WTC11 (cell line): ENCODE measurements around the gene KDM4B. TPM values are rescaled to one million over a fixed set of nuclear protein-coding genes. Genes with fewer than 3 reads are reported as not detected.

Experiments
- ATAC-seq: fragments of 200-7000 bp; cut with Tn5 transposase; 2 replicates; pipeline ENCODE4 v1.10.0; 2021; ENCODE audit warnings: mild to moderate bottlenecking, moderate library complexity
- CTCF ChIA-PET: fragments of 300-600 bp; sonication (Branson Sonifier 250); formaldehyde crosslinking; loops from one replicate; lab custom pipeline; 2021; ENCODE audit warnings: antibody characterized with exemption; lab: Charles Lee
- POLR2A ChIA-PET: fragments of 350-600 bp; sonication (Branson Sonifier 250); formaldehyde crosslinking; loops from one replicate; lab custom pipeline; 2021; ENCODE audit warnings: antibody characterized with exemption; lab: Charles Lee
- DNase-seq: peaks from one replicate; pipeline ENCODE4 v3.0.0; 2021; ENCODE audit warnings: low spot score
- H3K27ac Mint-ChIP-seq: 2 replicates; pipeline ENCODE4 v1.8.0; 2021; ENCODE audit warnings: mixed read lengths
- H3K27me3 Mint-ChIP-seq: 2 replicates; pipeline ENCODE4 v1.8.0; 2021; ENCODE audit warnings: low read depth, mild to moderate bottlenecking, moderate library complexity, mixed read lengths
- H3K36me3 Mint-ChIP-seq: 2 replicates; pipeline ENCODE4 v1.8.0; 2021; ENCODE audit warnings: mixed read lengths
- H3K4me1 Mint-ChIP-seq: 2 replicates; pipeline ENCODE4 v1.8.0; 2022; ENCODE audit warnings: mixed read lengths
- H3K4me3 Mint-ChIP-seq: 2 replicates; pipeline ENCODE4 v1.8.0; 2021; ENCODE audit warnings: mild to moderate bottlenecking, moderate library complexity, mixed read lengths
- H3K9me3 Mint-ChIP-seq: 2 replicates; pipeline ENCODE4 v1.8.0; 2021; ENCODE audit warnings: mixed read lengths
- ATF1 ChIP-seq: sonication (generic); formaldehyde crosslinking; IDR thresholded peaks from 2 replicates; pipeline ENCODE4 v1.8.1; 2023; ENCODE audit warnings: mild to moderate bottlenecking, moderate library complexity, missing genetic modification reagents
- CDX4 ChIP-seq: fragments of 250-450 bp; sonication (Bioruptor Pico); IDR thresholded peaks from 2 replicates; pipeline ENCODE4 v1.9.0; 2021; ENCODE audit warnings: moderate library complexity, mild to moderate bottlenecking, inconsistent platforms, borderline replicate concordance
- E2F5 ChIP-seq: sonication (generic); formaldehyde crosslinking; IDR thresholded peaks from 2 replicates; pipeline ENCODE4 v1.8.1; 2022; ENCODE audit warnings: mild to moderate bottlenecking, moderate library complexity, missing genetic modification reagents
- GTF2I ChIP-seq: fragments of 250-450 bp; sonication (Bioruptor Pico); conservative IDR thresholded peaks from 2 replicates; pipeline ENCODE4 v1.4.0; 2021; ENCODE audit warnings: mild to moderate bottlenecking
- IRF2 ChIP-seq: sonication (generic); formaldehyde crosslinking; IDR thresholded peaks from 2 replicates; pipeline ENCODE4 v1.8.0; 2022; ENCODE audit warnings: low read depth, missing genetic modification reagents, borderline replicate concordance
- JAZF1 ChIP-seq: fragments of 250-450 bp; sonication (Bioruptor Pico); IDR thresholded peaks from 2 replicates; pipeline ENCODE4 v1.9.0; 2021; ENCODE audit warnings: moderate library complexity, mild to moderate bottlenecking, inconsistent platforms
- NFYB ChIP-seq: sonication (generic); formaldehyde crosslinking; conservative IDR thresholded peaks from 2 replicates; pipeline ENCODE4 v1.8.0; 2022; ENCODE audit warnings: low read depth, missing genetic modification reagents
- PRRX2 ChIP-seq: fragments of 250-450 bp; sonication (Bioruptor Pico); IDR thresholded peaks from 2 replicates; pipeline ENCODE4 v1.8.0; 2021; ENCODE audit warnings: mild to moderate bottlenecking
- RORB ChIP-seq: fragments of 250-450 bp; sonication (Bioruptor Pico); IDR thresholded peaks from 2 replicates; pipeline ENCODE4 v1.9.0; 2021; ENCODE audit warnings: mild to moderate bottlenecking
- SP1 ChIP-seq: sonication (generic); formaldehyde crosslinking; conservative IDR thresholded peaks from 2 replicates; pipeline ENCODE4 v1.8.1; 2022; ENCODE audit warnings: missing genetic modification reagents
- TP53 ChIP-seq: sonication (generic); formaldehyde crosslinking; IDR thresholded peaks from 2 replicates; pipeline ENCODE4 v1.8.1; 2023; ENCODE audit warnings: mild to moderate bottlenecking, missing genetic modification reagents
- USF2 ChIP-seq: sonication (generic); formaldehyde crosslinking; IDR thresholded peaks from 2 replicates; pipeline ENCODE4 v1.8.1; 2023; ENCODE audit warnings: mild to moderate bottlenecking, missing genetic modification reagents, moderate library complexity
- ZNF138 ChIP-seq: sonication (generic); formaldehyde crosslinking; conservative IDR thresholded peaks from 2 replicates; pipeline ENCODE4 v1.8.1; 2022; ENCODE audit warnings: mild to moderate bottlenecking, moderate library complexity, missing genetic modification reagents
- ZNF396 ChIP-seq: fragments of 250-450 bp; sonication (Bioruptor Pico); IDR thresholded peaks from 2 replicates; pipeline ENCODE4 v1.8.0; 2021; ENCODE audit warnings: mild to moderate bottlenecking, moderate library complexity, borderline replicate concordance
- total RNA-seq: library from RNA; stranded (reverse); gene quantifications from 3 replicates; pipeline ENCODE4 v1.2.3, GENCODE V29; 2021
- TF ChIP-seq, protein P1 (sequence below): sonication (generic); formaldehyde crosslinking; IDR thresholded peaks from 2 replicates; pipeline ENCODE4 v1.8.1; 2023; ENCODE audit warnings: mild to moderate bottlenecking, missing genetic modification reagents, borderline replicate concordance
- TF ChIP-seq, protein P2 (sequence below): sonication (generic); formaldehyde crosslinking; IDR thresholded peaks from 2 replicates; pipeline ENCODE4 v1.8.0; 2023; ENCODE audit warnings: missing genetic modification reagents, mild to moderate bottlenecking, borderline replicate concordance
- TF ChIP-seq, protein P3 (sequence below): sonication (generic); formaldehyde crosslinking; IDR thresholded peaks from 2 replicates; pipeline ENCODE4 v1.8.1; 2022; ENCODE audit warnings: mild to moderate bottlenecking, missing genetic modification reagents, moderate library complexity, borderline replicate concordance
- TF ChIP-seq, protein P4 (sequence below): sonication (generic); formaldehyde crosslinking; IDR thresholded peaks from 2 replicates; pipeline ENCODE4 v1.8.1; 2022; ENCODE audit warnings: low read depth, missing genetic modification reagents, borderline replicate concordance
- TF ChIP-seq, protein P5 (sequence below): sonication (generic); formaldehyde crosslinking; IDR thresholded peaks from 2 replicates; pipeline ENCODE4 v1.8.0; 2022; ENCODE audit warnings: missing genetic modification reagents

The KDM4B gene
- total RNA-seq, 1 experiment from 2014 or later = 43.2 TPM

DNA sequence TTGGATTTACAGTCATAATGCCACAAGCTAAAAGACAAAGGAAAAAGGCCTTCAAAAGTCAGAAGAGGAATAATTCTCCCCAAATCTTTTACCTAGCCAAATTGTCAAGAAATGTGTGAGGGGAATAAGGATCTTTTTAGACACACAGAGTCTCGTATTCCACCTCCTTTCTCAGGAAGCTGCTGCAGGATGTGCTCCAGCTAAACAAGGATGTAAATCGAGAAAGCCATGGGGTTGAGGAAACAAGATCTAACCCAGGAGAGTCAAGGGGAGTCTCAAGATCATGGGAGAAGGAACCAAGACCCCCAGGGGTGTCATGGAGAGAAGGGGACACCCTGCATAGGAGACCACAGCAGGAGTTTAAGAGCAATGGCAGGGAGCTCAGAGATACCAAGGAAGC lies 147.4 kb downstream of the KDM4B start (continued):
- TF ChIP-seq, protein P1, sequence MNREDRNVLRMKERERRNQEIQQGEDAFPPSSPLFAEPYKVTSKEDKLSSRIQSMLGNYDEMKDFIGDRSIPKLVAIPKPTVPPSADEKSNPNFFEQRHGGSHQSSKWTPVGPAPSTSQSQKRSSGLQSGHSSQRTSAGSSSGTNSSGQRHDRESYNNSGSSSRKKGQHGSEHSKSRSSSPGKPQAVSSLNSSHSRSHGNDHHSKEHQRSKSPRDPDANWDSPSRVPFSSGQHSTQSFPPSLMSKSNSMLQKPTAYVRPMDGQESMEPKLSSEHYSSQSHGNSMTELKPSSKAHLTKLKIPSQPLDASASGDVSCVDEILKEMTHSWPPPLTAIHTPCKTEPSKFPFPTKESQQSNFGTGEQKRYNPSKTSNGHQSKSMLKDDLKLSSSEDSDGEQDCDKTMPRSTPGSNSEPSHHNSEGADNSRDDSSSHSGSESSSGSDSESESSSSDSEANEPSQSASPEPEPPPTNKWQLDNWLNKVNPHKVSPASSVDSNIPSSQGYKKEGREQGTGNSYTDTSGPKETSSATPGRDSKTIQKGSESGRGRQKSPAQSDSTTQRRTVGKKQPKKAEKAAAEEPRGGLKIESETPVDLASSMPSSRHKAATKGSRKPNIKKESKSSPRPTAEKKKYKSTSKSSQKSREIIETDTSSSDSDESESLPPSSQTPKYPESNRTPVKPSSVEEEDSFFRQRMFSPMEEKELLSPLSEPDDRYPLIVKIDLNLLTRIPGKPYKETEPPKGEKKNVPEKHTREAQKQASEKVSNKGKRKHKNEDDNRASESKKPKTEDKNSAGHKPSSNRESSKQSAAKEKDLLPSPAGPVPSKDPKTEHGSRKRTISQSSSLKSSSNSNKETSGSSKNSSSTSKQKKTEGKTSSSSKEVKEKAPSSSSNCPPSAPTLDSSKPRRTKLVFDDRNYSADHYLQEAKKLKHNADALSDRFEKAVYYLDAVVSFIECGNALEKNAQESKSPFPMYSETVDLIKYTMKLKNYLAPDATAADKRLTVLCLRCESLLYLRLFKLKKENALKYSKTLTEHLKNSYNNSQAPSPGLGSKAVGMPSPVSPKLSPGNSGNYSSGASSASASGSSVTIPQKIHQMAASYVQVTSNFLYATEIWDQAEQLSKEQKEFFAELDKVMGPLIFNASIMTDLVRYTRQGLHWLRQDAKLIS (CRISPR knock-in tag) = no peak
- TF ChIP-seq ZNF396 (CRISPR knock-in tag) (no peak), ZNF138 (no peak), IRF2 (no peak), SP1 (no peak), ATF1 (CRISPR knock-in tag) (no peak), PRRX2 (CRISPR knock-in tag) (no peak), CDX4 (CRISPR knock-in tag) (no peak)
- TF ChIP-seq, protein P2, sequence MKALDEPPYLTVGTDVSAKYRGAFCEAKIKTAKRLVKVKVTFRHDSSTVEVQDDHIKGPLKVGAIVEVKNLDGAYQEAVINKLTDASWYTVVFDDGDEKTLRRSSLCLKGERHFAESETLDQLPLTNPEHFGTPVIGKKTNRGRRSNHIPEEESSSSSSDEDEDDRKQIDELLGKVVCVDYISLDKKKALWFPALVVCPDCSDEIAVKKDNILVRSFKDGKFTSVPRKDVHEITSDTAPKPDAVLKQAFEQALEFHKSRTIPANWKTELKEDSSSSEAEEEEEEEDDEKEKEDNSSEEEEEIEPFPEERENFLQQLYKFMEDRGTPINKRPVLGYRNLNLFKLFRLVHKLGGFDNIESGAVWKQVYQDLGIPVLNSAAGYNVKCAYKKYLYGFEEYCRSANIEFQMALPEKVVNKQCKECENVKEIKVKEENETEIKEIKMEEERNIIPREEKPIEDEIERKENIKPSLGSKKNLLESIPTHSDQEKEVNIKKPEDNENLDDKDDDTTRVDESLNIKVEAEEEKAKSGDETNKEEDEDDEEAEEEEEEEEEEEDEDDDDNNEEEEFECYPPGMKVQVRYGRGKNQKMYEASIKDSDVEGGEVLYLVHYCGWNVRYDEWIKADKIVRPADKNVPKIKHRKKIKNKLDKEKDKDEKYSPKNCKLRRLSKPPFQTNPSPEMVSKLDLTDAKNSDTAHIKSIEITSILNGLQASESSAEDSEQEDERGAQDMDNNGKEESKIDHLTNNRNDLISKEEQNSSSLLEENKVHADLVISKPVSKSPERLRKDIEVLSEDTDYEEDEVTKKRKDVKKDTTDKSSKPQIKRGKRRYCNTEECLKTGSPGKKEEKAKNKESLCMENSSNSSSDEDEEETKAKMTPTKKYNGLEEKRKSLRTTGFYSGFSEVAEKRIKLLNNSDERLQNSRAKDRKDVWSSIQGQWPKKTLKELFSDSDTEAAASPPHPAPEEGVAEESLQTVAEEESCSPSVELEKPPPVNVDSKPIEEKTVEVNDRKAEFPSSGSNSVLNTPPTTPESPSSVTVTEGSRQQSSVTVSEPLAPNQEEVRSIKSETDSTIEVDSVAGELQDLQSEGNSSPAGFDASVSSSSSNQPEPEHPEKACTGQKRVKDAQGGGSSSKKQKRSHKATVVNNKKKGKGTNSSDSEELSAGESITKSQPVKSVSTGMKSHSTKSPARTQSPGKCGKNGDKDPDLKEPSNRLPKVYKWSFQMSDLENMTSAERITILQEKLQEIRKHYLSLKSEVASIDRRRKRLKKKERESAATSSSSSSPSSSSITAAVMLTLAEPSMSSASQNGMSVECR (CRISPR knock-in tag) = no peak
- TF ChIP-seq, all 79 proteins: peak for 0

DNA sequence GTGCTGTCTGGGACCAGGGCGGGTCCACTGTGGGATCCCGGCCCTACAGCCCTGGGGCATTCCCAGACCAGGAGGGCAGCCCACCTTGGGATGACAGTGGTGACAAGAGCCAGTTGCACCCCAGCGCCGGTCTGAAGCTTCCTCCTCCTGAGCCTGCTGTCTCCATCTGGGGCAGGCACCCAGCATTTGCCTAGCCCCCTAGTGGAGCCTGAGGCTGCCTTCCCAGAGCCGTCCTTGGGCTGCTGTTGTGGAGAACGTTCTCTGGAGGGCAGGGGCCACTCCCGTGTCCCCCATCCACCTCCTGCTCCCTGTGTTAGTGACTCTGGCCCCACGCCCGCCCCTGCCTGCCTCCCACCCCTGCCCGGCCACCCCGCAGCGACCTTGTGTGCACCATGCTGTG lies 148.5 kb downstream of the KDM4B start:
- POLR2A ChIA-PET = no interaction called here
- Mint-ChIP-seq H3K4me1 (peaks cover 37% of the 10 kb centered on the region), H3K9me3 (peaks cover 9% of the 10 kb centered on the region), H3K4me3 (no peak overlapping the region), H3K27me3 (no peaks in the 10 kb centered on the region), H3K36me3 (peaks cover 17% of the 10 kb centered on the region), H3K27ac (no peak overlapping the region)
- ATAC-seq = peak; percentile 14; the same call in 1 of the 2 replicates
- CTCF ChIA-PET = interaction anchor here (1.0 to 5.9 kb wide), 10 partner anchors 9 to 307 kb away, joined by 3 to 36 read pairs (median 10); no protein-coding TSS in a partner anchor
- no peak for DNase-seq
- TF ChIP-seq, protein P3, sequence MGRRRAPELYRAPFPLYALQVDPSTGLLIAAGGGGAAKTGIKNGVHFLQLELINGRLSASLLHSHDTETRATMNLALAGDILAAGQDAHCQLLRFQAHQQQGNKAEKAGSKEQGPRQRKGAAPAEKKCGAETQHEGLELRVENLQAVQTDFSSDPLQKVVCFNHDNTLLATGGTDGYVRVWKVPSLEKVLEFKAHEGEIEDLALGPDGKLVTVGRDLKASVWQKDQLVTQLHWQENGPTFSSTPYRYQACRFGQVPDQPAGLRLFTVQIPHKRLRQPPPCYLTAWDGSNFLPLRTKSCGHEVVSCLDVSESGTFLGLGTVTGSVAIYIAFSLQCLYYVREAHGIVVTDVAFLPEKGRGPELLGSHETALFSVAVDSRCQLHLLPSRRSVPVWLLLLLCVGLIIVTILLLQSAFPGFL (CRISPR knock-in tag) = no peak
- TF ChIP-seq, protein P4, sequence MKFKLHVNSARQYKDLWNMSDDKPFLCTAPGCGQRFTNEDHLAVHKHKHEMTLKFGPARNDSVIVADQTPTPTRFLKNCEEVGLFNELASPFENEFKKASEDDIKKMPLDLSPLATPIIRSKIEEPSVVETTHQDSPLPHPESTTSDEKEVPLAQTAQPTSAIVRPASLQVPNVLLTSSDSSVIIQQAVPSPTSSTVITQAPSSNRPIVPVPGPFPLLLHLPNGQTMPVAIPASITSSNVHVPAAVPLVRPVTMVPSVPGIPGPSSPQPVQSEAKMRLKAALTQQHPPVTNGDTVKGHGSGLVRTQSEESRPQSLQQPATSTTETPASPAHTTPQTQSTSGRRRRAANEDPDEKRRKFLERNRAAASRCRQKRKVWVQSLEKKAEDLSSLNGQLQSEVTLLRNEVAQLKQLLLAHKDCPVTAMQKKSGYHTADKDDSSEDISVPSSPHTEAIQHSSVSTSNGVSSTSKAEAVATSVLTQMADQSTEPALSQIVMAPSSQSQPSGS (CRISPR knock-in tag) = no peak
- TF ChIP-seq JAZF1 = no peak
- no peak for TF ChIP-seq GTF2I
- TF ChIP-seq, protein P5, sequence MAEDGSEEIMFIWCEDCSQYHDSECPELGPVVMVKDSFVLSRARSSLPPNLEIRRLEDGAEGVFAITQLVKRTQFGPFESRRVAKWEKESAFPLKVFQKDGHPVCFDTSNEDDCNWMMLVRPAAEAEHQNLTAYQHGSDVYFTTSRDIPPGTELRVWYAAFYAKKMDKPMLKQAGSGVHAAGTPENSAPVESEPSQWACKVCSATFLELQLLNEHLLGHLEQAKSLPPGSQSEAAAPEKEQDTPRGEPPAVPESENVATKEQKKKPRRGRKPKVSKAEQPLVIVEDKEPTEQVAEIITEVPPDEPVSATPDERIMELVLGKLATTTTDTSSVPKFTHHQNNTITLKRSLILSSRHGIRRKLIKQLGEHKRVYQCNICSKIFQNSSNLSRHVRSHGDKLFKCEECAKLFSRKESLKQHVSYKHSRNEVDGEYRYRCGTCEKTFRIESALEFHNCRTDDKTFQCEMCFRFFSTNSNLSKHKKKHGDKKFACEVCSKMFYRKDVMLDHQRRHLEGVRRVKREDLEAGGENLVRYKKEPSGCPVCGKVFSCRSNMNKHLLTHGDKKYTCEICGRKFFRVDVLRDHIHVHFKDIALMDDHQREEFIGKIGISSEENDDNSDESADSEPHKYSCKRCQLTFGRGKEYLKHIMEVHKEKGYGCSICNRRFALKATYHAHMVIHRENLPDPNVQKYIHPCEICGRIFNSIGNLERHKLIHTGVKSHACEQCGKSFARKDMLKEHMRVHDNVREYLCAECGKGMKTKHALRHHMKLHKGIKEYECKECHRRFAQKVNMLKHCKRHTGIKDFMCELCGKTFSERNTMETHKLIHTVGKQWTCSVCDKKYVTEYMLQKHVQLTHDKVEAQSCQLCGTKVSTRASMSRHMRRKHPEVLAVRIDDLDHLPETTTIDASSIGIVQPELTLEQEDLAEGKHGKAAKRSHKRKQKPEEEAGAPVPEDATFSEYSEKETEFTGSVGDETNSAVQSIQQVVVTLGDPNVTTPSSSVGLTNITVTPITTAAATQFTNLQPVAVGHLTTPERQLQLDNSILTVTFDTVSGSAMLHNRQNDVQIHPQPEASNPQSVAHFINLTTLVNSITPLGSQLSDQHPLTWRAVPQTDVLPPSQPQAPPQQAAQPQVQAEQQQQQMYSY (CRISPR knock-in tag) = no peak
- TF ChIP-seq RORB (CRISPR knock-in tag) = no peak
- no peak for TF ChIP-seq USF2 (CRISPR knock-in tag)
- no peak for TF ChIP-seq TP53 (CRISPR knock-in tag)
- no peak for TF ChIP-seq ZNF396 (CRISPR knock-in tag)
- TF ChIP-seq ATF1 (CRISPR knock-in tag) = no peak
- TF ChIP-seq SP1 = no peak
- TF ChIP-seq NFYB (CRISPR knock-in tag) = no peak
- TF ChIP-seq E2F5 = no peak
